ENCODE results near the gene PRSS2. TPM values are rescaled to one million over a fixed set of nuclear protein-coding genes. Genes with fewer than 3 reads are reported as not detected.

The PRSS2 gene
- total RNA-seq, 4 donors from 2014 or later = not detected

- 78 to 82% methylated on average over 2 of the region's 2 CpGs for WGBS, 2 donors (ENCODE audit: low coverage in 1 of 2)
- DNase-seq = no peak
- Histone ChIP-seq H3K4me1 (no peaks in the 10 kb centered on the region), H3K27ac (peak overlapping the region; percentile 0 to 41 (median 32)), H3K27me3 (peaks cover 11% of the 10 kb centered on the region), H3K9me3 (no peaks in the 10 kb centered on the region), H3K36me3 (no peaks in the 10 kb centered on the region), H3K4me3 (no peak overlapping the region)
- no peak for TF ChIP-seq EP300 (IDR thresholded peaks at IDR 0.05; ENCODE audit: low read depth)
- no peak for TF ChIP-seq POLR2A (IDR thresholded peaks at IDR 0.05)
- TF ChIP-seq CTCF (IDR thresholded peaks at IDR 0.05) = no peak
- no peak for TF ChIP-seq POLR2AphosphoS5 (IDR thresholded peaks at IDR 0.05)
- in situ Hi-C loops (cut with MboI; ENCODE audit: low pct_ligation_motif_present in 1 of 4, low pct_unique_long_range_greater_than_20kb in 1 of 4, low sequenced_read_pairs in 3 of 4) = no loop called here
- intact Hi-C loops (cut with DNase I; ENCODE audit: low total_unique reads) = loop anchor here (10.0 kb wide), 1 partner anchor 1045 kb away; no protein-coding TSS in a partner anchor
Observed at GRCh38 chr7:142809671-142810070, 38.9 kb downstream of the PRSS2 start.

- no peak for DNase-seq
- TF ChIP-seq POLR2AphosphoS5 (IDR thresholded peaks at IDR 0.05) = no peak
- TF ChIP-seq EP300 (IDR thresholded peaks at IDR 0.05; ENCODE audit: low read depth) = no peak
- TF ChIP-seq POLR2A (IDR thresholded peaks at IDR 0.05) = no peak
- TF ChIP-seq CTCF (IDR thresholded peaks at IDR 0.05) = peak; percentile 27 to 53 (median 50)
- peaks cover 11% of the 10 kb centered on the region for H3K27me3 ChIP-seq
- WGBS, 2 donors (ENCODE audit: low coverage in 1 of 2) = 0 to 31% methylated on average over 3 to 6 of the region's 6 CpGs
- intact Hi-C loops (cut with DNase I; ENCODE audit: low total_unique reads) = no loop called here
- in situ Hi-C loops (cut with MboI; ENCODE audit: low pct_ligation_motif_present in 1 of 4, low pct_unique_long_range_greater_than_20kb in 1 of 4, low sequenced_read_pairs in 3 of 4) = no loop called here
- H3K4me3 ChIP-seq = no peak overlapping the region
- H3K4me1 ChIP-seq = no peaks in the 10 kb centered on the region
- H3K27ac ChIP-seq = no peak overlapping the region
- H3K9me3 ChIP-seq = no peaks in the 10 kb centered on the region
- H3K36me3 ChIP-seq = no peaks in the 10 kb centered on the region
Observed at GRCh38 chr7:142811154-142811737, 40.5 kb downstream of the PRSS2 start.

- no peak overlapping the region for H3K27ac ChIP-seq
- no peaks in the 10 kb centered on the region for H3K9me3 ChIP-seq
- TF ChIP-seq CTCF (IDR thresholded peaks at IDR 0.05) (no peak), EP300 (IDR thresholded peaks at IDR 0.05; ENCODE audit: low read depth) (no peak), POLR2A (IDR thresholded peaks at IDR 0.05) (no peak), POLR2AphosphoS5 (IDR thresholded peaks at IDR 0.05) (no peak)
- no peaks in the 10 kb centered on the region for H3K4me1 ChIP-seq
- WGBS, 2 donors (ENCODE audit: low coverage in 1 of 2) = 59 to 80% methylated on average over 1 to 7 of the region's 7 CpGs
- no peak overlapping the region for H3K4me3 ChIP-seq
- DNase-seq = no peak
- intact Hi-C loops (cut with DNase I; ENCODE audit: low total_unique reads) = no loop called here
- peaks cover 15% of the 10 kb centered on the region for H3K27me3 ChIP-seq
- H3K36me3 ChIP-seq = no peaks in the 10 kb centered on the region
- in situ Hi-C loops (cut with MboI; ENCODE audit: low pct_ligation_motif_present in 1 of 4, low pct_unique_long_range_greater_than_20kb in 1 of 4, low sequenced_read_pairs in 3 of 4) = no loop called here
Observed at GRCh38 chr7:142812437-142813215, 41.9 kb downstream of the PRSS2 start.

- in situ Hi-C loops (cut with MboI; ENCODE audit: low pct_ligation_motif_present in 1 of 4, low pct_unique_long_range_greater_than_20kb in 1 of 4, low sequenced_read_pairs in 3 of 4) (no loop called here), intact Hi-C loops (cut with DNase I; ENCODE audit: low total_unique reads) (no loop called here)
- H3K9me3 ChIP-seq = no peaks in the 10 kb centered on the region
- 17 to 32% methylated on average over 1 to 2 of the region's 2 CpGs for WGBS, 2 donors (ENCODE audit: low coverage in 1 of 2)
- DNase-seq = no peak
- no peak for TF ChIP-seq CTCF (IDR thresholded peaks at IDR 0.05)
- no peak for TF ChIP-seq POLR2A (IDR thresholded peaks at IDR 0.05)
- no peak for TF ChIP-seq EP300 (IDR thresholded peaks at IDR 0.05; ENCODE audit: low read depth)
- TF ChIP-seq POLR2AphosphoS5 (IDR thresholded peaks at IDR 0.05) = no peak
- H3K36me3 ChIP-seq = no peaks in the 10 kb centered on the region
- H3K4me1 ChIP-seq = no peaks in the 10 kb centered on the region
- no peak overlapping the region for H3K27ac ChIP-seq
- peaks cover 12% of the 10 kb centered on the region for H3K27me3 ChIP-seq
- H3K4me3 ChIP-seq = no peak overlapping the region
Observed at GRCh38 chr7:142813226-142813625, 42.5 kb downstream of the PRSS2 start.

All from transverse colon (tissue), 4 donors.